ENCODE data around the gene ZDHHC3. TPM values are rescaled to one million over a fixed set of nuclear protein-coding genes. Genes with fewer than 3 reads are reported as not detected.

The ZDHHC3 gene
- total RNA-seq, 1 donor from 2014 or later: 25.6 TPM

- Histone ChIP-seq H3K27ac (ENCODE audit: low read depth, low read length) (peak overlapping the region; percentile 6), H3K9me3 (ENCODE audit: control insufficient read depth in 3 of 3, low read length in 3 of 3) (no peaks in the 10 kb centered on the region), H3K27me3 (ENCODE audit: control insufficient read depth in 3 of 3, insufficient read depth in 3 of 3, low read length in 3 of 3) (no peaks in the 10 kb centered on the region), H3K36me3 (ENCODE audit: control insufficient read depth in 3 of 3, insufficient read depth in 3 of 3, low read length in 3 of 3) (peaks cover 26 to 40% (median 37%) of the 10 kb centered on the region in 3 donors), H3K4me1 (ENCODE audit: control insufficient read depth in 3 of 3, insufficient read depth in 3 of 3, low read length in 3 of 3) (peaks cover 25 to 35% (median 34%) of the 10 kb centered on the region in 3 donors), H3K9ac (ENCODE audit: low read depth in 1 of 3, low read length in 3 of 3) (no peak overlapping the region), H3K4me3 (ENCODE audit: low read length in 3 of 3) (no peak overlapping the region)
Measured at GRCh38 chr3:44999782-45000181, 23.8 kb upstream of the ZDHHC3 start.

GRCh38 chr3:44996556-44996969 is 20.6 kb upstream of the ZDHHC3 start:
- Histone ChIP-seq H3K27me3 (ENCODE audit: control insufficient read depth in 3 of 3, insufficient read depth in 3 of 3, low read length in 3 of 3) (no peaks in the 10 kb centered on the region), H3K4me1 (ENCODE audit: control insufficient read depth in 3 of 3, insufficient read depth in 3 of 3, low read length in 3 of 3) (peaks cover 17 to 30% (median 26%) of the 10 kb centered on the region in 3 donors), H3K9ac (ENCODE audit: low read depth in 1 of 3, low read length in 3 of 3) (no peak overlapping the region), H3K4me3 (ENCODE audit: low read length in 3 of 3) (no peak overlapping the region), H3K27ac (ENCODE audit: low read depth, low read length) (peak overlapping the region; percentile 1), H3K36me3 (ENCODE audit: control insufficient read depth in 3 of 3, insufficient read depth in 3 of 3, low read length in 3 of 3) (peaks cover 30 to 35% (median 32%) of the 10 kb centered on the region in 3 donors), H3K9me3 (ENCODE audit: control insufficient read depth in 3 of 3, low read length in 3 of 3) (no peaks in the 10 kb centered on the region)

DNA sequence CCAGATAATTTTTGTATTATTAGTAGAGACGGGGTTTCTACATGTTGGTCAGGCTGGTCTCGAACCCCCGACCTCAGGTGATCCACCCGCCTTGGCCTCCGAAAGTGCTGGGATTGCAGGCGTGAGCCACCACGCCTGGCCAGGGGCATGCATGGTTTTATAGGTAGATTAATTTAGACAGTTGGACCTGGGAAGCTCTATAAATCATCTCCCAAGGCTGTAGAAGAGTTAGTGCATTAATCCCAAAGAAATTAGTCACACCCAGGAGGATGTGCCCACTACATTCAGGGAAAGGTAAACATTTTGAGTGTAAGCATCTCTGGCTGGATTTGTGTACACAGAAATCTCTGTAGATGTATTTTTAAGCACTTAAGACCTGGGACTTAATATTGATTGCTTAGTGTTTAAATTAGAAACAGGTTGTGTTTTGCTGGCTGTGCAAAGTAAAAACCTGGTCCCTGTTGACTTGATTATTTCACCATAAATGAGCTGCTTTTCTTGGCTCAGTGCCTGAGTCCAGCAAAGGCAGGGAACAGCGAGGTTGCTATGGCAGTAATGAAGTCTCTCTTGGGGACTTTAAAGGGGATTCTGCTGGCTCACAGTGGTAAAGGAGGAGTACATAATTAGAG is 19.3 kb upstream of the ZDHHC3 start:
- H3K27ac ChIP-seq (ENCODE audit: low read depth, low read length): no peak overlapping the region
- peaks cover 17 to 35% (median 24%) of the 10 kb centered on the region in 3 donors for H3K4me1 ChIP-seq (ENCODE audit: control insufficient read depth in 3 of 3, insufficient read depth in 3 of 3, low read length in 3 of 3)
- H3K36me3 ChIP-seq (ENCODE audit: control insufficient read depth in 3 of 3, insufficient read depth in 3 of 3, low read length in 3 of 3): peaks cover 32 to 39% (median 32%) of the 10 kb centered on the region in 3 donors
- H3K4me3 ChIP-seq (ENCODE audit: low read length in 3 of 3): no peak overlapping the region
- H3K9me3 ChIP-seq (ENCODE audit: control insufficient read depth in 3 of 3, low read length in 3 of 3): no peaks in the 10 kb centered on the region
- no peak overlapping the region for H3K9ac ChIP-seq (ENCODE audit: low read depth in 1 of 3, low read length in 3 of 3)
- H3K27me3 ChIP-seq (ENCODE audit: control insufficient read depth in 3 of 3, insufficient read depth in 3 of 3, low read length in 3 of 3): no peaks in the 10 kb centered on the region

DNA sequence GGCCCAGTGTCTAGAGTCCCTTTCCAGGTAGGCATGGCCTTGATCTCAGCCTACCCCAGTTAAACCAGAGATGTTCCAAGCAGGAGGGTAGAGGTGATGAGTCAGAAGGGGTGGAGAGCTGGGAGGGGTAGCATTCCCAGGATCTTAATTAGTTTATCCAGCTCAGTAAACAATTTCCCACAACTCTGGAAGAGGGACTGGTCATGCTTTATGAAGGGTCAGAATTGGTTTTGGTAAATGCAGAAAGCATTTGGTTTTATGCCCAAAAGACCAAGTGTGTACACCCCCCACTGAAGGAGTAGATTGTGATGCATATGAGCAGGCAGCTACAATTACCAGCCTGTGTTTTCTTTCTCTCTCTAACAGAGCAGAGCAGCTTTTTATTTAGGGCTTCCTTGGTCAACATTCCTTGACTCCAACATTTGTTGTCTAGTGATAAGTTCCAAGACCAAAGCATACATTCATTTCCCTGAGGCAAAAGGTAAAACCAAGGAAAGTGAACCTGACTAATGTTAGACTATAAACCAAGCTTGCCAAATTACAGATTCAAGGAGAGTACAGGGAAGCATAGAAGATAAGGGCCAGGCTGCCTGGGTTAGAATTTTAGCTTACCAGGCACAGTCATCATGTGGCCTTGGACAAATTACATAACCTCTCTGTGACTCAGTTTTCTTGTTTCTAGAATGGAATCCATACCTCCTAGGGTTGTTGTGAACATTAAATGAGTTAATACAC is 17.7 kb upstream of the ZDHHC3 start:
- H3K27ac ChIP-seq (ENCODE audit: low read depth, low read length): peak overlapping the region; percentile 25
- peaks cover 27 to 36% (median 31%) of the 10 kb centered on the region in 3 donors for H3K36me3 ChIP-seq (ENCODE audit: control insufficient read depth in 3 of 3, insufficient read depth in 3 of 3, low read length in 3 of 3)
- H3K4me1 ChIP-seq (ENCODE audit: control insufficient read depth in 3 of 3, insufficient read depth in 3 of 3, low read length in 3 of 3): peaks cover 24 to 50% (median 36%) of the 10 kb centered on the region in 3 donors

GRCh38 chr3:44992555-44993470 is 16.8 kb upstream of the ZDHHC3 start:
- Histone ChIP-seq H3K4me1 (ENCODE audit: control insufficient read depth in 3 of 3, insufficient read depth in 3 of 3, low read length in 3 of 3) (peaks cover 24 to 50% (median 39%) of the 10 kb centered on the region in 3 donors), H3K36me3 (ENCODE audit: control insufficient read depth in 3 of 3, insufficient read depth in 3 of 3, low read length in 3 of 3) (peaks cover 22 to 32% (median 30%) of the 10 kb centered on the region in 3 donors), H3K9me3 (ENCODE audit: control insufficient read depth in 3 of 3, low read length in 3 of 3) (no peaks in the 10 kb centered on the region), H3K27me3 (ENCODE audit: control insufficient read depth in 3 of 3, insufficient read depth in 3 of 3, low read length in 3 of 3) (no peaks in the 10 kb centered on the region), H3K4me3 (ENCODE audit: low read length in 3 of 3) (no peak overlapping the region), H3K9ac (ENCODE audit: low read depth in 1 of 3, low read length in 3 of 3) (no peak overlapping the region), H3K27ac (ENCODE audit: low read depth, low read length) (peak overlapping the region; percentile 25)

More for the DNA sequence above, 17.7 kb upstream of the ZDHHC3 start:
- H3K4me3 ChIP-seq (ENCODE audit: low read length in 3 of 3): no peak overlapping the region
- no peaks in the 10 kb centered on the region for H3K9me3 ChIP-seq (ENCODE audit: control insufficient read depth in 3 of 3, low read length in 3 of 3)
- H3K27me3 ChIP-seq (ENCODE audit: control insufficient read depth in 3 of 3, insufficient read depth in 3 of 3, low read length in 3 of 3): no peaks in the 10 kb centered on the region
- no peak overlapping the region for H3K9ac ChIP-seq (ENCODE audit: low read depth in 1 of 3, low read length in 3 of 3)

GRCh38 chr3:44991326-44991725 is 15.4 kb upstream of the ZDHHC3 start:
- H3K4me3 ChIP-seq (ENCODE audit: low read length in 3 of 3): no peak overlapping the region
- H3K9ac ChIP-seq (ENCODE audit: low read depth in 1 of 3, low read length in 3 of 3): no peak overlapping the region
- peaks cover 13 to 28% (median 22%) of the 10 kb centered on the region in 3 donors for H3K36me3 ChIP-seq (ENCODE audit: control insufficient read depth in 3 of 3, insufficient read depth in 3 of 3, low read length in 3 of 3)
- H3K9me3 ChIP-seq (ENCODE audit: control insufficient read depth in 3 of 3, low read length in 3 of 3): no peaks in the 10 kb centered on the region
- no peaks in the 10 kb centered on the region for H3K27me3 ChIP-seq (ENCODE audit: control insufficient read depth in 3 of 3, insufficient read depth in 3 of 3, low read length in 3 of 3)
- H3K4me1 ChIP-seq (ENCODE audit: control insufficient read depth in 3 of 3, insufficient read depth in 3 of 3, low read length in 3 of 3): peaks cover 18 to 51% (median 33%) of the 10 kb centered on the region in 3 donors
- no peak overlapping the region for H3K27ac ChIP-seq (ENCODE audit: low read depth, low read length)

DNA sequence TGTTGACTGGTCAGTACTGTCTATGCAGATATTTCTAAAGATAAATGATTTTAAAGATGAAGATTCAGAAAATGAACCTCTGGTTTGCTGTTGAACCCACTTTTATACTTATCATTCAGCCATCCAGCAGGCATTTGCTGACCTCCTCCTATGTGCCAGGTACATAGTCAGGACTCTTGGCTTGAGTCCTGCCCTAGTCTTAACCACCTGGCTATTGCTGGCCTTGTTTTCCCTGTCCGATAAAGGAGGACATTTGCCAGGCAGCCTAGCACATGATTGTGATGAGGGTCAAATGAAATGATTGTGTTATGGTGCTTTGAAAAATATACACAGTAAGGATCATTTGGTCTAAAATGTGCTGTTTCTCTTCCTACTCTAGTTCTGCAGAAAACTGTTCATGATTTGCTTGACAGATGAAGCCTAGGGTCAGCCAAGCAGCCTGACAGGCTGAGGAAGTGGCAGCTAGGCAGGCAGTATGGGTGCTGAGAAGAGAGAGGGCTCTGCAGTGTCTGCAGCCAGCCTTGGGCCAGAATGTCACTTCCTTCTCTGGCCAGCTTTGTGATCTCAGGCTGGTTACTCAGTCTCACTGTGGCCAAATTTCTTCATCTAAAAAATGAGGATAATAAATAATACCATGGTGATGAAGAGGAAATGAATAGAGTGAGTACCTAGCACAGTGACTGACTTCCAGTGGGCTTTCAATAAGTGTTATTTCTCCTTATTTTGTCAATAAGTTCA is 13.8 kb upstream of the ZDHHC3 start:
- Histone ChIP-seq H3K9me3 (ENCODE audit: control insufficient read depth in 3 of 3, low read length in 3 of 3) (no peaks in the 10 kb centered on the region), H3K9ac (ENCODE audit: low read depth in 1 of 3, low read length in 3 of 3) (peak overlapping the region in 1 of 3 donors; percentile 34), H3K36me3 (ENCODE audit: control insufficient read depth in 3 of 3, insufficient read depth in 3 of 3, low read length in 3 of 3) (peaks cover 13 to 28% (median 24%) of the 10 kb centered on the region in 3 donors), H3K27ac (ENCODE audit: low read depth, low read length) (peak overlapping the region; percentile 57), H3K27me3 (ENCODE audit: control insufficient read depth in 3 of 3, insufficient read depth in 3 of 3, low read length in 3 of 3) (no peaks in the 10 kb centered on the region), H3K4me3 (ENCODE audit: low read length in 3 of 3) (no peak overlapping the region), H3K4me1 (ENCODE audit: control insufficient read depth in 3 of 3, insufficient read depth in 3 of 3, low read length in 3 of 3) (peaks cover 15 to 40% (median 25%) of the 10 kb centered on the region in 3 donors)

DNA sequence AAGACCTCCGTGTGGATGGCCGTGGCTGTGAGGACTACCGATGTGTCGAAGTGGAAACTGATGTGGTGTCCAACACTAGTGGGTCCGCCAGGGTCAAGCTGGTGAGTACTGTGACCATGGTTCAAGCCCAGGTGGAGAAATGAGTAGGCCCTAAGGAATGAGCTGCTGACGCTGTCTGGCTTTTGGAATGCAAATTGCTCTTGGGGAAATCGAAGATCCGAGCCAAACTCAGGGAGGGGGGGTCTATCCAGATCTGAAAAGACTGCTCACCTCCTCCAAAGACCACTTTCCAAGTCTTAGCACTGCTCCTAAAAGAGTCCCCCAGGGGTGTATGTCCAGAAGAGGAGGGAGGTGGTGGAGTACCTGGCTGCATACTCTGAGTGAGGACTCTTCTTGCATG is 13.2 kb upstream of the ZDHHC3 start:
- Histone ChIP-seq H3K9me3 (ENCODE audit: control insufficient read depth in 3 of 3, low read length in 3 of 3) (no peaks in the 10 kb centered on the region), H3K9ac (ENCODE audit: low read depth in 1 of 3, low read length in 3 of 3) (no peak overlapping the region), H3K27ac (ENCODE audit: low read depth, low read length) (peak overlapping the region; percentile 57), H3K27me3 (ENCODE audit: control insufficient read depth in 3 of 3, insufficient read depth in 3 of 3, low read length in 3 of 3) (no peaks in the 10 kb centered on the region), H3K4me1 (ENCODE audit: control insufficient read depth in 3 of 3, insufficient read depth in 3 of 3, low read length in 3 of 3) (peaks cover 18 to 35% (median 30%) of the 10 kb centered on the region in 3 donors), H3K4me3 (ENCODE audit: low read length in 3 of 3) (no peak overlapping the region), H3K36me3 (ENCODE audit: control insufficient read depth in 3 of 3, insufficient read depth in 3 of 3, low read length in 3 of 3) (peaks cover 13 to 28% (median 21%) of the 10 kb centered on the region in 3 donors)

GRCh38 chr3:44988073-44988472 is 12.1 kb upstream of the ZDHHC3 start:
- H3K4me3 ChIP-seq (ENCODE audit: low read length in 3 of 3): no peak overlapping the region
- H3K9ac ChIP-seq (ENCODE audit: low read depth in 1 of 3, low read length in 3 of 3): no peak overlapping the region
- H3K4me1 ChIP-seq (ENCODE audit: control insufficient read depth in 3 of 3, insufficient read depth in 3 of 3, low read length in 3 of 3): peaks cover 20 to 36% (median 35%) of the 10 kb centered on the region in 3 donors
- peak overlapping the region; percentile 4 for H3K27ac ChIP-seq (ENCODE audit: low read depth, low read length)
- H3K36me3 ChIP-seq (ENCODE audit: control insufficient read depth in 3 of 3, insufficient read depth in 3 of 3, low read length in 3 of 3): peaks cover 11 to 28% (median 21%) of the 10 kb centered on the region in 3 donors
- H3K27me3 ChIP-seq (ENCODE audit: control insufficient read depth in 3 of 3, insufficient read depth in 3 of 3, low read length in 3 of 3): no peaks in the 10 kb centered on the region
- no peaks in the 10 kb centered on the region for H3K9me3 ChIP-seq (ENCODE audit: control insufficient read depth in 3 of 3, low read length in 3 of 3)

Data from skeletal muscle tissue (tissue), 4 donors.